Measurements from ENCODE around the gene NOP16. TPM values are rescaled to one million over a fixed set of nuclear protein-coding genes. Genes with fewer than 3 reads are reported as not detected.

NOP16 gene
- total RNA-seq, 1 experiment from 2014 or later: 31.5 TPM

- Histone ChIP-seq H3K9me3 (ENCODE audit: insufficient read depth, low read depth) (no peaks in the 10 kb centered on the region), H3K4me3 (no peak overlapping the region), H3K27me3 (ENCODE audit: insufficient read depth, low read depth) (no peaks in the 10 kb centered on the region), H3K4me1 (replicated peaks; ENCODE audit: insufficient read depth) (peaks cover 5% of the 10 kb centered on the region; the same call in 1 of the 2 replicates), H3K4me2 (no peak overlapping the region), H3K27ac (no peak overlapping the region), H3F3A (ENCODE audit: insufficient read depth, low read depth) (no peaks in the 10 kb centered on the region; the same call in 1 of the 2 replicates), H3K9me2 (ENCODE audit: insufficient read depth) (no peaks in the 10 kb centered on the region), H3K79me2 (ENCODE audit: low read depth) (peaks cover 35% of the 10 kb centered on the region), H2AFZ (no peak overlapping the region), H3K36me3 (ENCODE audit: low read depth) (peaks cover 14% of the 10 kb centered on the region; the same call in 1 of the 2 replicates), H4K20me1 (ENCODE audit: insufficient read depth) (peaks cover 34% of the 10 kb centered on the region)
- intact Hi-C loops (cut with micrococcal nuclease; ENCODE audit: unreplicated experiment): no loop called here
- TF ChIP-seq CTCF (conservative IDR thresholded peaks at IDR 0.05) (no peak), EZH2 (IDR thresholded peaks at IDR 0.05; ENCODE audit: low read depth) (no peak)
- no peak for DNase-seq
- no TSS peak for BruUV-seq (replicated peaks)
- CTCF ChIA-PET: no interaction called here
- POLR2A ChIA-PET (ENCODE audit: unreplicated experiment): interaction anchor here (0.6 kb wide), 1 partner anchor 33 kb away, joined by 6 read pairs; the partner anchor contains the start of gene NOP16
These were observed 32.8 kb downstream of the NOP16 start for GRCh38 chr5:176355400-176356178.

GRCh38 chr5:176353533-176353932, 34.9 kb downstream of the NOP16 start:
- Histone ChIP-seq H3K4me2 (no peak overlapping the region), H3K79me2 (ENCODE audit: low read depth) (peaks cover 19% of the 10 kb centered on the region), H3K27me3 (ENCODE audit: insufficient read depth, low read depth) (no peaks in the 10 kb centered on the region), H3K4me3 (no peak overlapping the region), H4K20me1 (ENCODE audit: insufficient read depth) (peaks cover 34% of the 10 kb centered on the region), H3K27ac (no peak overlapping the region), H3F3A (ENCODE audit: insufficient read depth, low read depth) (no peaks in the 10 kb centered on the region; the same call in 1 of the 2 replicates), H3K9me3 (ENCODE audit: insufficient read depth, low read depth) (no peaks in the 10 kb centered on the region), H3K9me2 (ENCODE audit: insufficient read depth) (no peaks in the 10 kb centered on the region), H3K36me3 (ENCODE audit: low read depth) (peaks cover 10% of the 10 kb centered on the region; the same call in 1 of the 2 replicates), H2AFZ (no peak overlapping the region), H3K4me1 (replicated peaks; ENCODE audit: insufficient read depth) (no peaks in the 10 kb centered on the region)
- intact Hi-C loops (cut with micrococcal nuclease; ENCODE audit: unreplicated experiment): no loop called here
- no peak for DNase-seq
- CTCF ChIA-PET: no interaction called here
- TF ChIP-seq EZH2 (IDR thresholded peaks at IDR 0.05; ENCODE audit: low read depth): no peak
- no peak for TF ChIP-seq CTCF (conservative IDR thresholded peaks at IDR 0.05)
- POLR2A ChIA-PET (ENCODE audit: unreplicated experiment): no interaction called here
- no TSS peak for BruUV-seq (replicated peaks)

GRCh38 chr5:176352116-176352878, 36.1 kb downstream of the NOP16 start:
- H3K79me2 ChIP-seq (ENCODE audit: low read depth): peaks cover 11% of the 10 kb centered on the region; the same call in 1 of the 2 replicates
- peaks cover 26% of the 10 kb centered on the region for H4K20me1 ChIP-seq (ENCODE audit: insufficient read depth)
- ChIA-PET POLR2A (ENCODE audit: unreplicated experiment) (interaction anchor here (0.6 to 0.7 kb wide), 2 partner anchors 42 to 256 kb away, joined by 3 to 19 read pairs; no protein-coding TSS in a partner anchor), CTCF (no interaction called here)
- intact Hi-C loops (cut with micrococcal nuclease; ENCODE audit: unreplicated experiment): no loop called here
- no peaks in the 10 kb centered on the region for H3K27me3 ChIP-seq (ENCODE audit: insufficient read depth, low read depth)
- peak in 1 of 2 experiments; percentile 64 for DNase-seq
- H3K4me3 ChIP-seq: no peak overlapping the region
- H3K27ac ChIP-seq: peak overlapping the region; percentile 11; the same call in 1 of the 2 replicates
- peaks cover 10% of the 10 kb centered on the region; the same call in 1 of the 2 replicates for H3K36me3 ChIP-seq (ENCODE audit: low read depth)
- H3F3A ChIP-seq (ENCODE audit: insufficient read depth, low read depth): no peaks in the 10 kb centered on the region; the same call in 1 of the 2 replicates
- no peaks in the 10 kb centered on the region for H3K9me3 ChIP-seq (ENCODE audit: insufficient read depth, low read depth)
- no peaks in the 10 kb centered on the region for H3K4me1 ChIP-seq (replicated peaks; ENCODE audit: insufficient read depth)
- no peak for TF ChIP-seq EZH2 (IDR thresholded peaks at IDR 0.05; ENCODE audit: low read depth)
- no peak for TF ChIP-seq CTCF (conservative IDR thresholded peaks at IDR 0.05)
- no TSS peak for BruUV-seq (replicated peaks)
- H3K9me2 ChIP-seq (ENCODE audit: insufficient read depth): no peaks in the 10 kb centered on the region
- no peak overlapping the region for H3K4me2 ChIP-seq
- H2AFZ ChIP-seq: no peak overlapping the region
